ENCODE results near the gene MATN3. TPM values are rescaled to one million over a fixed set of nuclear protein-coding genes. Genes with fewer than 3 reads are reported as not detected.
"Not testable (repeated sequence)": the region's sequence is repeated elsewhere in the genome, so short reads cannot be mapped to it uniquely, and the experiment has no call there.

The MATN3 gene
- total RNA-seq, 1 experiment from 2014 or later = 3.6 TPM

DNA sequence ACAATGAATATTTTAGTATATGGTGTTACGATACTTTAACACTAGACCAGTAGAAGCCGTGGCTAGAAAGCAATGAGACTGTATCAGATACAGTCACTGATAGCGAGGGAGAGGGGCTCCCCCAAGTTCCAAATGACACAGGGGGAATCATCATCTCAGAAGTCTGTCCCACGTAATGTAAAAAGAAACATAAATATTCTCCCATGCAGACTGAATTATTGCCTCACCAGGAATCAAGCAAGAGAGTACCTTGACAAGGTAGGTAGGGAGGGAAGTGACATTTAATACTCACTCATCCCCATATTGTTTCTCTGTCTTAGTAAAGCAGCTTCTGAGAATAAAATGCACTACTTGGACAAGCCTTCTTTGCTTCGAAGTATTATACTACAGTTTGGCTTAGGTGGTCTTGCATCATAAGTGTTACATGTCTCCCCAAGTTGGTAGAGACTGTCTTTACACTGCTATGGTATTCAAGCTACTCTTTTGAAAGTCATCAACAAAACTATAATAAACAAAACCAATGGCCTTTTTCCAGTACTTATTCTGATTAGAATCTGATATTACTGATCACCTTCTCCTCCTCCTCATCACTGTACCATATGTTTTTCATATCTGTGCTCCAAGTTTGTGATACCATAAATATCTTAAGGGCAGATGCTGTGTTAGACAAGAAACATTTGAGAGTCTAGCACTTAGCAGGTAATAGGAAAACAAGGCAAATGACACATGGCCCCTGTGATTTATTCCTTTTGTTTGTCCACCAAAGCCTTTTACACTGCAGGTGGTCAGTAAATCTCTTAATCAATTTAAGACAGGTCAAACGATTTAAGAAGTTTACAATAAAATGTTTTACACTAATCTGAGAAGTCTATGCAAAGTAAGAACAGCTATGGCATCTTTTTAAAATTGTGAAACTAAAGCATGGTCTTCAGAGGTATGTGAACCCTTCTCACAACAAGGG lies 36.3 kb upstream of the MATN3 start:
- no peak for DNase-seq
- H3K27me3 ChIP-seq (ENCODE audit: control insufficient read depth, insufficient read depth, low read length) = no peaks in the 10 kb centered on the region
- H3K36me3 ChIP-seq (replicated peaks; ENCODE audit: control insufficient read depth, insufficient read depth, low read length) = no peaks in the 10 kb centered on the region
- H3K4me3 ChIP-seq (ENCODE audit: insufficient read depth, low read depth, low read length) = peak overlapping the region; percentile 67; the same call in 1 of the 2 replicates

DNA sequence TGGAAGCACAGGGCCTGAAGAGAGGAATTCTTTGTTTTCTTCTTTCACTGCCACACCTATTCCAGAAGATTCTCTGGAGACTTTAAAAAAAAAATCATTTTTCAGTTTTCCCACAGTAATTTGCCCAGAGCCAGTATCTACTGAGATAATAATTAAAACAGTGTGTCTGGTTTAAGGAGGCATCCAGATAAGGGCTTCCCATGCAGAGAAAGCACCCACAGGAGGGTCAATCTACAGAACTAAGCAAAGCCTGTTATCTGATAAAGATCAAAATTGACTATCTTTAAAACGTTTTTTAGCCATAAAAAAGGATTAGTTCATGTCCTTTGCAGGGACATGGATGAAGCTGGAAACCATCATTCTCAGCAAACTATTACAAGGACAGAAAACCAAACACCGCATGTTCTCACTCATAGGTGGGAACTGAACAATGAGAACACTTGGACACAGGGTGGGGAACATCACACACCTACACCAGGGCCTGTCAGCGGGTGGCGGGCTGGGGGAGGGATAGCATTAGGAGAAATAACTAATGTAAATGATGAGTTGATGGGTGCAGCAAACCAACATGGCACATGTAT lies 33.3 kb upstream of the MATN3 start:
- not testable (repeated sequence) for DNase-seq; H3K4me3 ChIP-seq (ENCODE audit: insufficient read depth, low read depth, low read length); H3K36me3 ChIP-seq (replicated peaks; ENCODE audit: control insufficient read depth, insufficient read depth, low read length); H3K27me3 ChIP-seq (ENCODE audit: control insufficient read depth, insufficient read depth, low read length)

DNA sequence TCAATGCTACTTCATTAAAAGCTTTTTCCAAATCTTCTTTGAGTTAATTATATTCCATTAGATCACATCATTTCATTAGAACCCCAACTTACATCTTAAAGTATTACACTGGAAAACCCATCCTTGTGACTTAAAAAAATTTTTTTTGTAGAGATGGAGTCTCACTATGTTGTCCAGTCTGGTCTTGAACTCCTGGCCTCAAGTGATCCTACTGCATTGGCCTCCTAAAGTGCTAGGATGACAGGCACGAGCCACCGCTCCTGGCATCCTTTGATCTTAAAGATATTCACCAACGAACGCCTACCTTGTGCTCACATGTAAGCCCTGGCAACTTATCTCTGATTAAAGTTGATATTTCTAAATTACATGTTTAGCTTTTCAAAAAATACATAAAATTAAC lies 32.3 kb upstream of the MATN3 start:
- DNase-seq = no peak
- H3K36me3 ChIP-seq (replicated peaks; ENCODE audit: control insufficient read depth, insufficient read depth, low read length) = peaks cover 8% of the 10 kb centered on the region
- no peak overlapping the region for H3K4me3 ChIP-seq (ENCODE audit: insufficient read depth, low read depth, low read length)
- no peaks in the 10 kb centered on the region for H3K27me3 ChIP-seq (ENCODE audit: control insufficient read depth, insufficient read depth, low read length)

DNA sequence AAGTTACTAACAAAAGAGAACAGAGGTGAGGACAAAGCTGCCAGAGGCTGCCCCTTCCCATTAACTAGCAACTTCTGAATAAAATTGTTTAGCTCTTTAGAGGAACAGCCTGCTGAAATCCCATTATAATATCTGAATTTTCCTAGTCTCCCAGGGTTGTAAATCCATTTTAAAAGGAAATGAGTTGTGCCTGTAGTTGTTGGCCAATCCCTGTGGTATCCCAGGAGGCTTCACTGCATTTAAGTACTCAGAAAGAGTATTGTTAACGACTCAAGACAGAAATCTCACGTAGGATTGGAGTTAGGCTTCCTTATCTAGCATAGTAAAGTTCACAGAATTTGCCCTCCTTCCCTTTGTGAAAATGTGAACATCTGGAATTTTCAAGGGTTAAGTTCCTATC lies 30.1 kb upstream of the MATN3 start:
- H3K27me3 ChIP-seq (ENCODE audit: control insufficient read depth, insufficient read depth, low read length) = no peaks in the 10 kb centered on the region
- H3K4me3 ChIP-seq (ENCODE audit: insufficient read depth, low read depth, low read length) = no peak overlapping the region
- H3K36me3 ChIP-seq (replicated peaks; ENCODE audit: control insufficient read depth, insufficient read depth, low read length) = peaks cover 13% of the 10 kb centered on the region
- no peak for DNase-seq

DNA sequence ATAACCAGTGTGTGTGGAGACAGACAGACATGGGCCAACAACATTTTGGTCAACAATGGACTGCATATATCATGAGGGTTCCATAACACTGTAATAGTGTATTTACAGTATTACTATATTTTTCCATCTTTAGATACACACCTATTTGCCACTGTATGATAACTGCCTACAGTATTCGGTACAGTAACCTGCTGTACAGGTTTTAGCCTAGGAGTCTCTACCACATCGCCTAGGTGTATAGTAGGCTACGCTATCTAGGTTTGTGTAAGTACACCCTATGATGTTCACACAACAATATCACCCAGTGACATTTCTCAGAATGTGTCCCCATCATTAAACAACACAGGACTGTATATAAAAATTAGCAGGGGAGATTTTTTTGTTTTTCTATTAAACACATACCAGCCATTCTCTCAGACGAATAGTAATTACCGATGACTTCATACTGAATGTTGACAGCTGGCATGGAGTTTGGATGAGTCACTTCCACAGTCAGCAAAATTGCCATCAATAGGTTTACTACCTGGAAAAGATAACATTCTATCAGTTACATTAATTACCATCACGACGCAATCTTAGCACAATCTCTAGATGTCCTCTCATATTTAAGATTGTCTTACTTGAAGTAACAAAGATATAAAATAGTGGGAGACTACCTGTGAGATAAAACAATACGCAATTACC lies 28.2 kb upstream of the MATN3 start:
- H3K36me3 ChIP-seq (replicated peaks; ENCODE audit: control insufficient read depth, insufficient read depth, low read length) = peaks cover 20% of the 10 kb centered on the region
- no peak for DNase-seq
- H3K27me3 ChIP-seq (ENCODE audit: control insufficient read depth, insufficient read depth, low read length) = no peaks in the 10 kb centered on the region
- no peak overlapping the region for H3K4me3 ChIP-seq (ENCODE audit: insufficient read depth, low read depth, low read length)

DNA sequence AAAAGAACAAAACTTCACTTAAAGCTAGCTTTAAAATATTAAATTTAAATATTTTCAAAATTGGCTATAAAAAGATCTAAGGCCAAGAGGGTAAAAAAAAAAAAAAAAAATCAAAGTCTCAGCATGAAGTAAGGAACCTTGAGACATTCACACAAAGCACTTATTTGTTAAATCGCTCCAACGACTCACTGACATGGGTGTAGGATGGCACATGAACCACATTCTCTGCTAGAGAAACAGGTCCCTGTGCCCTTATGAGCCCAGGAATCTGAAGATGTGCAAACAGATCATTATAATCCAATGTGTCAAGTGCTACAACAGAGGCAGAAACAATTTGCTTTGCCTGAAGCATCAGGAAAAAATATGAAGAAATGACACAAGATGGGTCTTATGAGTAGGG lies 25.2 kb upstream of the MATN3 start:
- no peaks in the 10 kb centered on the region for H3K27me3 ChIP-seq (ENCODE audit: control insufficient read depth, insufficient read depth, low read length)
- no peak overlapping the region for H3K4me3 ChIP-seq (ENCODE audit: insufficient read depth, low read depth, low read length)
- DNase-seq = no peak
- peaks cover 30% of the 10 kb centered on the region for H3K36me3 ChIP-seq (replicated peaks; ENCODE audit: control insufficient read depth, insufficient read depth, low read length)

DNA sequence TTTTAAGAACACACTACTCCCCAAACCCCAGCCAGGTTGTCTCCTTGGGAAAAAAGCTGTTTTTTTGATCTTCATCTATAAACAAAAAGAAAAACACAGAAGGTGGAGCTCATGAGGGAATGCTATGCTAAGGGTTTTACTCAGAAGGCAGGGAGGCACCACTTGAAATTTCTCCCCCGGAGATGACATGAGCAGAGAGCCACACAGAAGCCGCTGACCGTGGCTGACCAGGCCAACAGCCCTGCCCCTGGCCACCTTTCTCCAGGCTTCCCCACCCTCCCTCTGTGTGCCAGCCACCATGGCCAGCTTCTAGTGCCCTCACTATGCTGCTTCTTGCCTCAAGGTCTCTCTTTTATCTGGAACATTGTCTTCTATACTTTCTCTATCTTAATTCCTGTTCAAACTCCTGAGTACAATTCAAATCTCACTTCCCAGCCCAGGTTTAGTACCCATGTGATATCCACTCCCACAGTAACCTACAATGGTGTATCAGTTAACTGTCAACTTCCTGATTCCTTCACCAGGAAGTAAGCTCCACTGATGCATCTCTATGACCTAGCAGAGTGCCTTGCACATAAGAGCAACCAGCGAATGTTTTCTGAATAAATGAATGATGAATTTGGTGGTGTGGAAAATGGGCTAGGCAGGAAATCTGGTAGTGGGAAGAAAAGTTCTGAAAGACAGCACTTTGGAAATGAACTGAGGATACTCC lies 23.6 kb upstream of the MATN3 start:
- H3K4me3 ChIP-seq (ENCODE audit: insufficient read depth, low read depth, low read length) = no peak overlapping the region
- no peak for DNase-seq
- H3K36me3 ChIP-seq (replicated peaks; ENCODE audit: control insufficient read depth, insufficient read depth, low read length) = peaks cover 34% of the 10 kb centered on the region
- no peaks in the 10 kb centered on the region for H3K27me3 ChIP-seq (ENCODE audit: control insufficient read depth, insufficient read depth, low read length)

DNA sequence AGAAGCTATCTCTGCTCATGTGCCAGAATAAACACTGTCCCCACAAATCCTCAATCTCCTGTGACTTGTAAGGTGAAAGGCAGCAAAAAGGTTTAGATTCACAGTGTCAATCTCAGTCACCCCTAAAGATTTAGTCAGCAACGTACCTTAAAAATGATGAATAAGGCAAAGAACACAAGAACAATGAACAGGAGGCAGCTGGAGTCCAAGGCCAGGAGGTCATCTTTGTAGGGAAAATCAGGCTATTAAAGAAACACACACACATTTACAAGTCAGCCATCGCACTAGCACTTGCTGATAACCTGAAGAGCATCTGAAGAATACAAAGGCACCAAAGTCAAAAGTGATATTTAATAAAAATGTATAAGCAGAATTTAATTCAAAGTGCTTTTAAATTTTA lies 22.4 kb upstream of the MATN3 start:
- H3K36me3 ChIP-seq (replicated peaks; ENCODE audit: control insufficient read depth, insufficient read depth, low read length) = peaks cover 26% of the 10 kb centered on the region
- no peak overlapping the region for H3K4me3 ChIP-seq (ENCODE audit: insufficient read depth, low read depth, low read length)
- no peaks in the 10 kb centered on the region for H3K27me3 ChIP-seq (ENCODE audit: control insufficient read depth, insufficient read depth, low read length)
- no peak for DNase-seq

DNA sequence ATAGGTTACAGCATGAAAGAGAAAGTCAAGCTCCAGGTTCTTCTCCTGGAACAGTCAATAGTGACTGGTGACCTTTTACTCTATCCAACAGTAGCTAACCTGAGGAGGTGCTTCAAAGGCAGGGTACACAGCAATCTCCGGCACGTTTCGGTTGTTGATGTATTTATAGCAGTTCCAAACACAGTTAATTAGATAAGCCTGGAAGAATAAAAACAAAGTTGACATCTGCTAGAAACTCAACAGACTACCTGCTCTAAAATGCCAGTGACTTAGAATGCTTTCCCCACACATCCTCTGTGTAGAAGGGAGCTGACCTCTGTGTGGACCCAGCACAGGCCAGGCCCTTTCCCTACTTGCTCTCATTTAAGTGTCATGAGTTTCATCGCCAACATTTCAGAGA lies 21.8 kb upstream of the MATN3 start:
- no peak for DNase-seq
- H3K36me3 ChIP-seq (replicated peaks; ENCODE audit: control insufficient read depth, insufficient read depth, low read length) = peaks cover 24% of the 10 kb centered on the region
- no peak overlapping the region for H3K4me3 ChIP-seq (ENCODE audit: insufficient read depth, low read depth, low read length)
- H3K27me3 ChIP-seq (ENCODE audit: control insufficient read depth, insufficient read depth, low read length) = no peaks in the 10 kb centered on the region

DNA sequence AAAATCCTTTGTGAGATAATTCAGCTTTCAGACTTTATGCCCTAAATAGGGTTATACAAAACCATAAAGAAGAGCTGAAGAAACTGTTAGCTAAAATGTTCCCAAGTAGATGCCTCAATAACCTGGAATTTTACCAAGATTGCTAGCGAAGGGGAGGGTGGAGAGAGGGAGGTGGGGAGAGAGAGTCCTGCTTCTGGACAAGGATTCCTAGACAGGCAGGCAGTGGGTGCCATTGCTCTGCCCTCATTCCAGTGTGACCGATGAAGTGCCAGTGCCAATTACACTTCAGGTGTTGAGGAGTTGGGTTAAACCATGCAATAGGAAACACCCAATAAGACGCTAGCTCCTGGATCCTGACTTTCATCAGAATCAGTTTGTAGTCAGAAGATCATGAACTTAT lies 20.9 kb upstream of the MATN3 start:
- H3K36me3 ChIP-seq (replicated peaks; ENCODE audit: control insufficient read depth, insufficient read depth, low read length) = peaks cover 24% of the 10 kb centered on the region
- H3K27me3 ChIP-seq (ENCODE audit: control insufficient read depth, insufficient read depth, low read length) = no peaks in the 10 kb centered on the region
- DNase-seq = no peak
- H3K4me3 ChIP-seq (ENCODE audit: insufficient read depth, low read depth, low read length) = no peak overlapping the region

DNA sequence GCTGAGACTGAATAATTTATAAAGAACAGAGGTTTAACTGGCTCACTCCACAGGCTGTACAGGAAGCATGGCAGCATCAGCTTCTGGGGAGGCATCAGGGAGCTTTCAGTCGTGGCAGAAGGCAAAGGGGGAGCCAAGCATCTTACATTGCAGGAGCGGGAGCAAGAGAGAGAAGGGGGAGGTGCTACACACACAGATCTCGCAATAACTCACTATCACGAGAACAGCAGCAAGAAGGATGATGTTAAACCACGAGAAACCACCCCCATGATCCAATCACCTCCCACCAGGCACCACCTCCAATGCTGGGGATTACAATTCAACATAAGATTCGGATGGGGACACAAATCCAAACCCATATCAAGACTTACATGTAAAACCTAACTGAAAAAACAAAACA lies 17.8 kb upstream of the MATN3 start:
- no peak overlapping the region for H3K4me3 ChIP-seq (ENCODE audit: insufficient read depth, low read depth, low read length)
- H3K36me3 ChIP-seq (replicated peaks; ENCODE audit: control insufficient read depth, insufficient read depth, low read length) = peaks cover 14% of the 10 kb centered on the region
- DNase-seq = no peak
- H3K27me3 ChIP-seq (ENCODE audit: control insufficient read depth, insufficient read depth, low read length) = no peaks in the 10 kb centered on the region

DNA sequence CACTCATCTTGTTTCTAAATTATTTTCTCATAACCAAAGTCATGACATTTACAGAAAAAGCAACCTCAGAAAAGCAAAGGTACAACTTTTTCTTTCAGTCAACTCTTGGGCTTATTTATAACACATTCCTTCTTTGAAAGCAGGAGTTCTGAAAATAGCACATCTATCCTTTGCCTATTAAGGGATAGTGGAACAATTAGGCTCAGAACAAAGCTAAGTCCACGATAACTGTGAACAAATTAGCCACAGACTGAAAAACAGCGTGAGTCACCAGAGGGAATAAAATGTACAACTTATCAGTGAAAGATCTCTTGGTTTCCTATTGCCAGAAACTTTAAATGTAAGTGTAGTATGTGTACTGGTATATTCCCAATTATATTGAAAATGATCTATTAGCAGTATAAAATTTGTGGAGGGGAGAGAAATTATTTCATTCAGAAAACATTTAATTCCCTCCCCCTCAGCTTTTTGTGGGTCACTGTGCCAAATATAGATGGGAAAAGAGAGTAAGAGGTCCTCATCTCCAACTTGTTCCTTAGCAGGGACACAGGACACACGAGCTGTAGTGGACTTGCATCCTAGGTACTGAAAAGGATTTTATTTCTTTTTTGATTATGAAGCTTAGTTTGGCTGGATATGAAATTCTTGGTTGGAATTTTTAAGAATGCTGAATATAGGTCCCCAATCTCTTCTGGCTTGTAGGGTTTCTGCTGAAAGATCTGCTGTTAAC lies 15.4 kb upstream of the MATN3 start:
- no peaks in the 10 kb centered on the region for H3K27me3 ChIP-seq (ENCODE audit: control insufficient read depth, insufficient read depth, low read length)
- DNase-seq = no peak
- no peak overlapping the region for H3K4me3 ChIP-seq (ENCODE audit: insufficient read depth, low read depth, low read length)
- peaks cover 5% of the 10 kb centered on the region for H3K36me3 ChIP-seq (replicated peaks; ENCODE audit: control insufficient read depth, insufficient read depth, low read length)

DNA sequence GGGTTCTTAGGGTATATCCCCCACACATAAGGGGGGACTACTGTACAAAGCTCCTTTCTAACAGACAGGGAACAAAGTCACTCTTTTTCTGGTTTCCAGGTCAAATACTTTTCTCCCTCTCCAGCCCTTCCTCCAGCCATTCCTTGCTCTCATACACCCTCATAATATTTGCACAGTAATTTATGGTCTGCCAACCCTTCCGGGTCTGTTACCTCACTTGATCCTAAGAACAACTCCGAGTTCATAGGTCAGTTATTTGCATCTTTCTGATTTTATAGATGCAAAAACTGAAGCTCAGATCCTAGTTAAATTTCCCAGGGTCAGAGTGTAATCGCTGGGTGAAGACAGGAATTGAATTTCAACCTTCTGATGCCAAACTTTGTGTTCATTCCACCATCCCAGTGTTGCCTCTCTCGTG lies 14.8 kb upstream of the MATN3 start:
- DNase-seq = no peak
- H3K4me3 ChIP-seq (ENCODE audit: insufficient read depth, low read depth, low read length) = no peak overlapping the region
- peaks cover 3% of the 10 kb centered on the region for H3K36me3 ChIP-seq (replicated peaks; ENCODE audit: control insufficient read depth, insufficient read depth, low read length)
- no peaks in the 10 kb centered on the region for H3K27me3 ChIP-seq (ENCODE audit: control insufficient read depth, insufficient read depth, low read length)
